Measurements from ENCODE around the gene SH3BGRL2. TPM values are rescaled to one million over a fixed set of nuclear protein-coding genes. Genes with fewer than 3 reads are reported as not detected.

SH3BGRL2 gene
- total RNA-seq, 3 donors from 2014 or later, result 63.2 to 158 (median 127) TPM

DNA sequence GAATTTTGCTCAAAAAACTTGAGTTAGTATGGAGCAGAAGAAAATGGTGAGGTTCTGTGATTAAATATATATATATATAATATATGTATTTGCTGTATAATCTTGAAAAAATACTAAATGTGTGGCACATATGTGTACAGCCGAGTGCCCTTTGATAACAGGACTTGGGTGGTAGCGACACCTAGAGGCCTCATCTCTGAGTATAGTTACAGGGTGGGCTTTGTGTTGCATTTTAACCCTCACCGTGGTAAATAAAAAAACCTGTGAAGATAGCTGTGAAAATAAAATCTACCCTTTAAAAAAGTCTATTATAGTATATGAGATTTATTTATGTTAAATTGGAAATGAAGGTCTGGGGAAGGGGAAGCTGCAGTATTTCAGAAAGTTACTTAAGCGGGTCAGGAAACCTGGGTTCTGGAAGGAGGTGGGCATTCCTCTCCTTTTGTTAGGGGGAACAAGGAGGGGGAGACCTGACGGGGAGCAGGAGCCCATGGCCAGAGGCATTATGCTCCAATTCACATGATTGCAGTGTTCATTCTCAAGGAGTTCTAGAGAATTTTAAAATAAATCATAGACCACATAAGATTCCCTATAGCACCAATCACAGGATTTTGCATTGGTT, 82.7 kb downstream of the SH3BGRL2 start:
- intact Hi-C loops (cut with DNase I, micrococcal nuclease), result no loop called here
- peak; percentile 63 for ATAC-seq
- H3K9me3 ChIP-seq, result no peaks in the 10 kb centered on the region
- TF ChIP-seq, protein P1, sequence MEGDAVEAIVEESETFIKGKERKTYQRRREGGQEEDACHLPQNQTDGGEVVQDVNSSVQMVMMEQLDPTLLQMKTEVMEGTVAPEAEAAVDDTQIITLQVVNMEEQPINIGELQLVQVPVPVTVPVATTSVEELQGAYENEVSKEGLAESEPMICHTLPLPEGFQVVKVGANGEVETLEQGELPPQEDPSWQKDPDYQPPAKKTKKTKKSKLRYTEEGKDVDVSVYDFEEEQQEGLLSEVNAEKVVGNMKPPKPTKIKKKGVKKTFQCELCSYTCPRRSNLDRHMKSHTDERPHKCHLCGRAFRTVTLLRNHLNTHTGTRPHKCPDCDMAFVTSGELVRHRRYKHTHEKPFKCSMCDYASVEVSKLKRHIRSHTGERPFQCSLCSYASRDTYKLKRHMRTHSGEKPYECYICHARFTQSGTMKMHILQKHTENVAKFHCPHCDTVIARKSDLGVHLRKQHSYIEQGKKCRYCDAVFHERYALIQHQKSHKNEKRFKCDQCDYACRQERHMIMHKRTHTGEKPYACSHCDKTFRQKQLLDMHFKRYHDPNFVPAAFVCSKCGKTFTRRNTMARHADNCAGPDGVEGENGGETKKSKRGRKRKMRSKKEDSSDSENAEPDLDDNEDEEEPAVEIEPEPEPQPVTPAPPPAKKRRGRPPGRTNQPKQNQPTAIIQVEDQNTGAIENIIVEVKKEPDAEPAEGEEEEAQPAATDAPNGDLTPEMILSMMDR (IDR thresholded peaks at IDR 0.05), result peak; percentile 33
- H3K4me1 ChIP-seq (ENCODE audit: low read depth), result no peaks in the 10 kb centered on the region
- DNase-seq, result peak in 1 of 3 donors; percentile 85
- no peak overlapping the region for H3K4me3 ChIP-seq
- H3K36me3 ChIP-seq (ENCODE audit: low read depth), result no peaks in the 10 kb centered on the region

DNA sequence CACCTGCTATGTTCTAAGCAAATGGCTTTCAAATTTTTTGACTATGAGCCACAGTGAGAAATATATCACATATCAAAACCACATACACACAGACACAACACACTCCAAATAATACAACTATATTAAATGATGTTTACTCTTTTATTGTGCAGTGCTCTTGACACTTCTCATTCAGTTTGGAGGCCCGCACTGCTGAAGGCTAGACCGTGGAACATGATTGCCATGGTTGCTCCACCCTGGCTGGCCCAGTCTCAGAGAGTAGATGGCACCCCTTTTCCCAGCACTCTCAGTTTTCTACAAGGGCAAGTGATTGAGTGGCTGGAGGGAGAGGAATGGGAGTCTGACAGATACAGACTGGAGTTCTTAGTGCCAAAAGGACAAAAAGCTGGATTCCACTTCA, 86.9 kb downstream of the SH3BGRL2 start:
- no peak for ATAC-seq
- Histone ChIP-seq H3K4me1 (ENCODE audit: low read depth) (no peaks in the 10 kb centered on the region), H3K36me3 (ENCODE audit: low read depth) (no peaks in the 10 kb centered on the region), H3K4me3 (no peak overlapping the region), H3K9me3 (no peaks in the 10 kb centered on the region)
- TF ChIP-seq, protein P1 (IDR thresholded peaks at IDR 0.05), result no peak
- intact Hi-C loops (cut with DNase I, micrococcal nuclease), result no loop called here
- no peak for DNase-seq

DNA sequence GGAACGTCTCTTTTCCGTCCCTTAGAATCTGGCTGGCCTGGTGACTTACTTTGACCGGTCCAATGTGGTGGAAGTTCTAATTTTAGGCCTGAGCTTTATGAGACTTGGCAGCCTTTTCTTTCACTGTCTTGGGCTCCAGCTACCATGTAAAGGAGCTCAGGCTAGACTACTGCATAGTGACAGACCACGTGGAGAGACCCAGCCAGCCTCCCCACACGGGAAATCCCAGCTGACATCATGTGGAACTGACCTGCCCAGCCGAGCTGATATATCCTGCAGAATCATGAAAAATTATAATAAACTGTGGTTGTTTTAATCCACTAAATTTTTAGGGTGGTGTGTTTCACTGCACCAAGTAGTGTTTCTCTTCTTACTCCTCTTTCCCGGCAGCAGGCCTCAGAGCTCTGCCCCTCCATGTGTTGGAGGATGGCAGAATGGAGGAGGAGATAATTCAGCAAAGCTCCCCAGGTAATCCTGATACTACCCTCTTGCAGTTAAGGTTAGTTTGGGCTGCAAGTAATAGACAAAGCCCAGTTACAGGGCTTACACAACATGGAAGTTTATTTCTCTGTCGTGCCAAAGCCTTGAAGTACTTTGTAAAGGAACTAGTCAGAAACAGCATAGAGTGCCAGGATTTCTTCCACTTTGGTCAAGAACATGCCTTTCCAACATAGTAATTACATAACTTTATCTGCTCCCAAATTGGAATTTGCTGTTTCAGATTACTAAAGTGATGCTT, 87.5 kb downstream of the SH3BGRL2 start:
- intact Hi-C loops (cut with DNase I, micrococcal nuclease), result no loop called here
- H3K4me1 ChIP-seq (ENCODE audit: low read depth), result no peaks in the 10 kb centered on the region

DNA sequence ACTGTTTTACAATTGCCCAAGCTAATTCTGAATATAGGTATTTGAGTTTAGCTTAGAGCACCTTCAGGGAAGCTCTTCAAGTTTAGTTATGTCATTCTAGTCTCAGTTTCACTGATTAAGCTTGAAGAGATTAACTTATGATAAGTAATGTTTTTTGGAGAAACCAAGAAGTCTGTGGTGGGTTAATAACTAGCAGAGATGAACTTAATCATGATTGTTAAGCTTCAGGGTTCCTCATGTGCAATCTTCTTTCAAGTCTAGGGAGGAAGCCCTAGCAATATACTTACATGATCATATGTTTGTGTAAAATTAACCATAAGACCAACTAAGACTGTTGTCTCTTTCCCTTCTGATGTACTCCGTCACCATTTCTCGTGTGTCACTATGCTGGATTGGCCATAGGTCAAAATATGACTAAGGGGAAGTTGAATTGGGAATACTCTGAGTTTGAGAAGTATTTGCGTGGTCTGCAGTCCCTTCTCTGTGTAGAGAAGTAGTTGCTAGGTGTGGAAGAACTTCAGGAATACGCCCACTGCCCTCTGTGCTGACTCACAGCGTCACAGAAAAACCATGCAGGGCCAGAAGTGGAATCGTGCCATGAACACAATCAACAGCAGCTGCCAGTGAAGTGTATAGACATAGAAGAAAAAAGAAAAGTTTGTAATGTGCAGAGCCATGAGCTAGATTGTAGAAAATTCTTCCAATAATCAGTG, 88.3 kb downstream of the SH3BGRL2 start:
- H3K9me3 ChIP-seq, result no peaks in the 10 kb centered on the region
- TF ChIP-seq, protein P1 (IDR thresholded peaks at IDR 0.05), result no peak
- no peak for DNase-seq
- no peaks in the 10 kb centered on the region for H3K36me3 ChIP-seq (ENCODE audit: low read depth)
- intact Hi-C loops (cut with DNase I, micrococcal nuclease), result no loop called here
- H3K4me3 ChIP-seq, result no peak overlapping the region
- no peaks in the 10 kb centered on the region for H3K4me1 ChIP-seq (ENCODE audit: low read depth)
- ATAC-seq, result no peak

More for the DNA sequence above, 87.5 kb downstream of the SH3BGRL2 start:
- TF ChIP-seq, protein P1 (IDR thresholded peaks at IDR 0.05), result no peak
- no peaks in the 10 kb centered on the region for H3K9me3 ChIP-seq
- no peaks in the 10 kb centered on the region for H3K36me3 ChIP-seq (ENCODE audit: low read depth)
- ATAC-seq (no peak), DNase-seq (no peak)
- no peak overlapping the region for H3K4me3 ChIP-seq

DNA sequence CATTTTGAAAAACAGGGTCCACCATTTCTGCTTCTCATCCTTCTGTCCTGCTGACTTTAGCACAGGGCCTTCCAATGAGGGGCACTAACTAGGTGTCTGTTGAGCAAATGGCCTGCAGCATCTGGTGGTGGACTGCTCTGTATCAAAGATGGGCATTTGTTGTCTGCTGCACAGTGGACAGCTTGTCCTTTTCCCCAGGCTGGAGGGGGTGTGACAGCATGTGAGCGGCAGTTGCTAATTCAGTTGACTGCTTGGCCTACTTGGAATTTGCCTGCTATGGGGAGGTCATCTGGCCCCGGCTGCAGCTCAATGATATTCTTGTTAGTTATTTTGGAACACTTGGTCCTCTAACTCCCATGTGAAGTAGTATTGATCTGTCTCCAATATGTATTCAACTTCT, 93.7 kb downstream of the SH3BGRL2 start:
- ATAC-seq (no peak), DNase-seq (no peak)
- H3K36me3 ChIP-seq (ENCODE audit: low read depth), result no peaks in the 10 kb centered on the region
- intact Hi-C loops (cut with DNase I, micrococcal nuclease), result no loop called here
- no peaks in the 10 kb centered on the region for H3K9me3 ChIP-seq
- H3K4me3 ChIP-seq, result no peak overlapping the region
- TF ChIP-seq, protein P1 (IDR thresholded peaks at IDR 0.05), result no peak
- H3K4me1 ChIP-seq (ENCODE audit: low read depth), result no peaks in the 10 kb centered on the region
